ENCODE results near the gene RPAP3.

GRCh38 chr12:47733142-47733541 lies 27.3 kb upstream of the RPAP3 start:
- TF ChIP-seq CTCF (IDR thresholded peaks at IDR 0.05; ENCODE audit: low read length) (no peak), EZH2 (IDR thresholded peaks at IDR 0.05; ENCODE audit: borderline replicate concordance, low read length) (no peak)
